Tibial artery (tissue), 4 donors: Measurements from ENCODE around the gene TFPI.

ENCODE experiments used
- DNase-seq, 2 donors: peaks; one replicate each; pipeline ENCODE4 v3.0.0-alpha.2; 2019
- H3K27ac ChIP-seq, 2 donors: fragments of 200-600 bp; sonication (generic) in 1 of 2; 1 replicate in 1 of 2; 2 replicates in 1 of 2; pipeline ENCODE4 v1.5.1; 2018 to 2019; ENCODE audit warnings: mild to moderate bottlenecking in 1 of 2
- H3K27me3 ChIP-seq, 2 donors: fragments of 200-600 bp; sonication (generic) in 1 of 2; one replicate each; pipeline versions ENCODE4 v1.5.1 to v1.6.0; 2016 to 2019
- H3K36me3 ChIP-seq, 3 donors: fragments of 200-600 bp; sonication (generic) in 2 of 3; one replicate each; pipeline ENCODE4 v1.5.1; 2016 to 2019; ENCODE audit warnings: mild to moderate bottlenecking in 2 of 3
- H3K4me1 ChIP-seq, 4 donors: fragments of 200-600 bp; sonication (generic) in 2 of 4; 1 replicate in 3 of 4; 2 replicates in 1 of 4; pipeline ENCODE4 v1.5.1; 2016 to 2019
- H3K4me3 ChIP-seq, 2 donors: fragments of 200-600 bp; sonication (generic) in 1 of 2; 1 replicate in 1 of 2; 2 replicates in 1 of 2; pipeline ENCODE4 v1.5.1; 2018 to 2019; ENCODE audit warnings: mild to moderate bottlenecking in 2 of 2
- H3K9me3 ChIP-seq, 3 donors: fragments of 200-600 bp; sonication (generic) in 1 of 3; one replicate each; pipeline ENCODE4 v1.5.1; 2016 to 2019
- CTCF ChIP-seq, 2 experiments: fragments of 200-600 bp in 1 of 2; fragments of 450-650 bp in 1 of 2; IDR thresholded peaks; one replicate each; pipeline ENCODE4 v1.5.1; 2017 to 2019; ENCODE audit warnings: antibody characterized with exemption in 2 of 2, mild to moderate bottlenecking in 1 of 2, moderate library complexity in 1 of 2
- intact Hi-C: fragments of 100-400 bp; cut with DNase I; formaldehyde crosslinking; loops from one replicate; pipeline ENCODE4 v1.15.0; 2023; ENCODE audit warnings: low total_unique reads

The TFPI gene

GRCh38 chr2:187586011-187586641 lies 31.9 kb upstream of the TFPI start:
- Histone ChIP-seq H3K9me3 (no peaks in the 10 kb centered on the region), H3K4me3 (no peak overlapping the region), H3K36me3 (no peaks in the 10 kb centered on the region), H3K27ac (no peak overlapping the region), H3K27me3 (no peaks in the 10 kb centered on the region), H3K4me1 (no peaks in the 10 kb centered on the region)
- intact Hi-C loops, result loop anchor here (10.0 kb wide), 1 partner anchor 929 kb away; no protein-coding TSS in a partner anchor
- DNase-seq, result no peak
- TF ChIP-seq CTCF (IDR thresholded peaks at IDR 0.05), result no peak

DNA sequence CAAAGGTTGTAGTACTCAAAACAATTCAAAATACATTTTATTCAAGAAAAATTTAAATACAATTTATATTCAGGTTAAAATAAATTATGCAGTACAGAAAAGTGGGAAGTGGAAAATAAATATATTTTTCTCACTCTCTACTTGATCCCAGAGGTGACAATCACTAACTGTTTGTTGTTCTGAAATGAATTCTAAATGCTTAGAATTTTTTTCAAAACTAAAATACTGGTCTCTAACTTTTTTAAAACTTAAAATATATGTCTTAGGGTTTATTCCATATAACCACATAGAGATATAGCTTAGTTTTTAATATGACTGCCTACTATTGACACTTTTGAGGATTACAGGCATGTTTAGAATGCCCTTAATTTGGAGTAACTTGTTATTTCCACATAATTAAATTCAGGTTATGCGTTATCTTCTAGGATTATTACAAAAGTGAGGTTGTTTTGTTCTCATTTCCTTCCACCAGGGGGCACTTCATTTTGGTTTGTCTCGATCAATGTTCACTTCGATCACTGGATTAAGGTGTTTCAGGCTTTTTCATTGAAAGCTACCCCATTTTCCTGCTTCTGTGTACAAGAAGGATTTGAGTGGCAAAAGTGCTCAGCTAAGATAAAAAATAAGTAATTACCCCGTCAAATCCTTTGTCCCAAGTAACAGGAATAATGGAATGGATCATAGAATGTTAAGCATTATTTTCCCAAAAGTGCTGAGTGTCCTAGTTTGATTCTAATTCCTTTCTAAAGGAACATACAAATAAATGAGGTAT lies 27.1 kb upstream of the TFPI start:
- Histone ChIP-seq H3K36me3 (no peaks in the 10 kb centered on the region), H3K9me3 (no peaks in the 10 kb centered on the region), H3K4me1 (peaks cover 0 to 4% (median 0%) of the 10 kb centered on the region in 4 donors), H3K27ac (peak overlapping the region in 1 of 2 donors; percentile 11), H3K27me3 (no peaks in the 10 kb centered on the region), H3K4me3 (peak overlapping the region; percentile 32 to 33)
- DNase-seq, result no peak
- intact Hi-C loops, result loop anchor here (10.0 kb wide), 1 partner anchor 933 kb away; no protein-coding TSS in a partner anchor
- peak; percentile 63 to 80 for TF ChIP-seq CTCF (IDR thresholded peaks at IDR 0.05)

DNA sequence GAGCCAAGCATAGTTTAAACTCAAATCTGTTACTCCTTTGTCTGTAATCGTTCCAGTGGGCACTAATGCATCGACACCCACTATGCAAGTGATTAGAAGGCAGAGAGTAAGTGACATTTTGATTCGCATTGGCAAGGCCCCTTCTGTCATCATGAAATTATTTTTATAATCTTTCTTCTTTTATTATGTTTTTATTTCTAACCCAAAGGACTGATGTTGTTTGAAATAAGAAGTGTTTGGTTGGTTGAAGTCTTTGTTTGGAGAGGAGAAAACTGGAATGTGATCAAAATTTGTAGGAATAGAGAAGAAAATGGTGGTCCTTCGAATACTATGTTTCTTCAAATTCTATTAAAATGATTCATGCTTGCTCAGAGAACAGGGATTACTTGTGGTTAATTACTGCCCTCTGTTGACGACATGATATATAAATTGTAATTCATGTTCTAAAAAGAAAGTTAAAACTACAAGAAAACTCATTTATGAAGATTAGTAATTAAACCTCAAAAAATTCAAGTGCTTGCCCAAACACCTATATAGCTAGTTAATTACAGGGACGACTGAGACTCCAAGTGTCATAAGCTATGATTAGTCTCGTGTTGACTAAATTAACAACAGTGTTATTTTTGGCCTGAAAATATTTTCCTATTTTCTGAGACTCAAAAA lies 26.4 kb upstream of the TFPI start:
- intact Hi-C loops, result loop anchor here (10.0 kb wide), 1 partner anchor 934 kb away; no protein-coding TSS in a partner anchor
- H3K27ac ChIP-seq, result peak overlapping the region in 1 of 2 donors; percentile 11
- TF ChIP-seq CTCF (IDR thresholded peaks at IDR 0.05), result peak; percentile 48 to 68
- H3K4me1 ChIP-seq, result peaks cover 0 to 8% (median 0%) of the 10 kb centered on the region in 4 donors
- DNase-seq, result no peak
- H3K36me3 ChIP-seq, result no peaks in the 10 kb centered on the region
- no peaks in the 10 kb centered on the region for H3K27me3 ChIP-seq
- H3K9me3 ChIP-seq, result no peaks in the 10 kb centered on the region
- peak overlapping the region; percentile 32 to 33 for H3K4me3 ChIP-seq

- DNase-seq, result no peak
- intact Hi-C loops, result no loop called here
These were observed 23.1 kb upstream of the TFPI start for GRCh38 chr2:187577310-187577709.

More at GRCh38 chr2:187577310-187577709, 23.1 kb upstream of the TFPI start:
- no peak for TF ChIP-seq CTCF (IDR thresholded peaks at IDR 0.05)
- Histone ChIP-seq H3K27ac (no peak overlapping the region), H3K36me3 (no peaks in the 10 kb centered on the region), H3K27me3 (no peaks in the 10 kb centered on the region), H3K4me1 (peaks cover 0 to 18% (median 4%) of the 10 kb centered on the region in 4 donors), H3K4me3 (no peak overlapping the region), H3K9me3 (no peaks in the 10 kb centered on the region)
